Heart left ventricle (tissue), 16 donors: ENCODE results near the gene HMGCS2. TPM values are rescaled to one million over a fixed set of nuclear protein-coding genes. Genes with fewer than 3 reads are reported as not detected.
A peak's percentile ranks its signal among the peaks of the same experiment; 100 is the strongest.

Experiments used
- ATAC-seq, 4 donors: fragments of 200-7000 bp; cut with Tn5 transposase; one replicate each; pipeline ENCODE4 v1.9.1; 2020 to 2022; ENCODE audit warnings: moderate library complexity in 4 of 4, mild to moderate bottlenecking in 3 of 4, moderate number of reproducible peaks in 1 of 4
- DNase-seq, 5 donors: peaks; one replicate each; pipeline ENCODE4 v3.0.0-alpha.2; 2020
- H3K27ac ChIP-seq, 12 donors: fragments of 200-600 bp; sonication (generic) in 4 of 12; one replicate each; pipeline versions ENCODE4 v1.5.0 to v1.8.0; 2016 to 2022; ENCODE audit warnings: mild to moderate bottlenecking in 2 of 12
- H3K27me3 ChIP-seq, 9 donors: fragments of 200-600 bp; sonication (generic) in 2 of 9; one replicate each; pipeline versions ENCODE4 v1.5.1 to v1.8.0; 2016 to 2022; ENCODE audit warnings: mild to moderate bottlenecking in 3 of 9
- H3K36me3 ChIP-seq, 9 donors: fragments of 200-600 bp; sonication (generic) in 2 of 9; one replicate each; pipeline versions ENCODE4 v1.5.0 to v1.8.0; 2018 to 2022; ENCODE audit warnings: mild to moderate bottlenecking in 2 of 9
- H3K4me1 ChIP-seq, 12 donors: fragments of 200-600 bp; sonication (generic) in 4 of 12; one replicate each; pipeline versions ENCODE4 v1.5.0 to v1.8.0; 2016 to 2022; ENCODE audit warnings: mild to moderate bottlenecking in 3 of 12
- H3K4me3 ChIP-seq, 12 donors: fragments of 200-600 bp; sonication (generic) in 4 of 12; one replicate each; pipeline versions ENCODE4 v1.5.0 to v1.8.0; 2017 to 2022; ENCODE audit warnings: mild to moderate bottlenecking in 9 of 12, moderate library complexity in 4 of 12
- H3K9me3 ChIP-seq, 12 donors: fragments of 200-600 bp; sonication (generic) in 4 of 12; one replicate each; pipeline versions ENCODE4 v1.5.0 to v1.8.0; 2016 to 2022; ENCODE audit warnings: mild to moderate bottlenecking in 1 of 12
- CTCF ChIP-seq, 12 donors: fragments of 200-600 bp; sonication (generic) in 4 of 12; IDR thresholded peaks; one replicate each; pipeline versions ENCODE4 v1.5.0 to v1.8.0; 2018 to 2022; ENCODE audit warnings: antibody characterized with exemption in 12 of 12, mild to moderate bottlenecking in 5 of 12
- POLR2A ChIP-seq, 2 donors: fragments of 450-650 bp; IDR thresholded peaks; one replicate each; pipeline ENCODE4 v1.6.1; 2017; ENCODE audit warnings: antibody characterized with exemption in 2 of 2, mild to moderate bottlenecking in 2 of 2, moderate library complexity in 2 of 2
- WGBS, 4 donors: extraction: QIAGEN DNeasy Blood & Tissue Kit in 2 of 4; methylation state at CpG; one replicate each; pipeline versions ENCODE4 v1.1.5 to v1.1.7; 2013 to 2018; 5-methylcytosine and 5-hydroxymethylcytosine counted together
- intact Hi-C, 10 donors: fragments of 100-400 bp; cut with DNase I; formaldehyde crosslinking; loops; one replicate each; pipeline versions ENCODE4 v1.11.1 to v1.14.2; 2022
- polyA plus RNA-seq, 2 donors: library from polyadenylated mRNA; stranded (reverse); fragments of 200-250 nt; gene quantifications; one replicate each; pipeline ENCODE4 v1.2.3, GENCODE V29; 2013
- total RNA-seq, 9 donors: library from RNA; depleted of rRNA in 2 of 9; stranded (reverse); fragments of >200 nt in 2 of 9; fragmentation: NEBNext Ultra II Directional in 3 of 9; extraction: Animal tissue kit (Norgen Biotek cat#: 25700) in 3 of 9; gene quantifications; one replicate each; pipeline versions ENCODE4 v1.1.0 to v1.2.4, GENCODE V29; 2016 to 2023
- donor health status: ischemic (EF 13 %, LVEDD 7.1; RV severe dilation, severe dysfunction).
- donor health status: healthy with polysubstance abuse.
- donor health status: DM: no; HTN: yes; CAD: no.
- donor health status: DM: no; HTN: no; CAD: no.
- donor health status: ischemic (EF 25% LVEDD 6.9; RV normal size, moderate dysfunction).
- donor health status: ischemic (EF 25% LVEDD 5.7; RV mildly dilated, moderate dysfunction).
- donor health status: healthy.
- donor health status: DM: yes; HTN: yes; CAD: no.
- donor health status: ischemic (EF 35%, LVEDD 5.7; RV mildly dilated, moderate dysfunction).
- donor health status: nonischemic (EF 11% LVEDD 7.7; RV severe dilation, severe dysfunction).
- donor health status: DM: yes; HTN: yes; CAD: no.
- donor health status: PGD.
- donor health status: ischemic (EF 29% LVEDD 5.4; RV normal size, mild dysfunction).
- donor health status: nonischemic (EF 23%, LVEDD 6.1; RV moderate dilation, normal function).

The HMGCS2 gene
- total and polyA plus RNA-seq, 11 donors, result 0.42 to 504 (median 15.5) TPM

- intact Hi-C loops, result loop anchor here in 3 of 10 donors (5.0 to 10.0 kb wide), 3 partner anchors 64 to 134 kb away; no protein-coding TSS in a partner anchor
- Histone ChIP-seq H3K9me3 (no peaks in the 10 kb centered on the region), H3K4me3 (no peak overlapping the region), H3K27me3 (no peaks in the 10 kb centered on the region), H3K27ac (no peak overlapping the region), H3K36me3 (no peaks in the 10 kb centered on the region), H3K4me1 (peaks cover 0 to 41% (median 15%) of the 10 kb centered on the region in 12 donors)
- TF ChIP-seq CTCF (IDR thresholded peaks at IDR 0.05) (no peak), POLR2A (IDR thresholded peaks at IDR 0.05) (no peak)
- ATAC-seq (no peak), DNase-seq (no peak)
- WGBS, 4 donors, result 89 to 94% (median 91%) methylated on average over 13 of the region's 13 CpGs
Measured at GRCh38 chr1:119740896-119741780, 27.6 kb downstream of the HMGCS2 start.

GRCh38 chr1:119740261-119740660, 28.4 kb downstream of the HMGCS2 start:
- TF ChIP-seq CTCF (IDR thresholded peaks at IDR 0.05) (no peak), POLR2A (IDR thresholded peaks at IDR 0.05) (no peak)
- no peak overlapping the region for H3K4me3 ChIP-seq
- H3K9me3 ChIP-seq, result no peaks in the 10 kb centered on the region
- ATAC-seq, result no peak
- no peak for DNase-seq
- no peak overlapping the region for H3K27ac ChIP-seq
- no peaks in the 10 kb centered on the region for H3K27me3 ChIP-seq
- peaks cover 0 to 50% (median 18%) of the 10 kb centered on the region in 12 donors for H3K4me1 ChIP-seq
- 94 to 98% (median 96%) methylated on average over 2 of the region's 2 CpGs; no CpG with 5 or more reads in 1 of the 4 donors for WGBS, 4 donors
- intact Hi-C loops, result loop anchor here in 3 of 10 donors (5.0 to 10.0 kb wide), 3 partner anchors 65 to 135 kb away; no protein-coding TSS in a partner anchor
- peaks cover 0 to under 1% (median 0%) of the 10 kb centered on the region in 9 donors for H3K36me3 ChIP-seq

- intact Hi-C loops, result no loop called here
- no peak for ATAC-seq
- no peaks in the 10 kb centered on the region for H3K27me3 ChIP-seq
- no peak overlapping the region for H3K4me3 ChIP-seq
- TF ChIP-seq CTCF (IDR thresholded peaks at IDR 0.05), result no peak
- TF ChIP-seq POLR2A (IDR thresholded peaks at IDR 0.05), result no peak
- DNase-seq, result no peak
- peaks cover 0 to 5% (median 0%) of the 10 kb centered on the region in 9 donors for H3K36me3 ChIP-seq
- H3K9me3 ChIP-seq, result no peaks in the 10 kb centered on the region
- peaks cover 0 to 48% (median 18%) of the 10 kb centered on the region in 12 donors for H3K4me1 ChIP-seq
- WGBS, 4 donors, result 63 to 78% (median 64%) methylated on average over 5 to 6 of the region's 6 CpGs
- no peak overlapping the region for H3K27ac ChIP-seq
Measured at GRCh38 chr1:119739150-119739549, 29.6 kb downstream of the HMGCS2 start.

GRCh38 chr1:119738100-119738720, 30.5 kb downstream of the HMGCS2 start:
- peaks cover 0 to 5% (median 0%) of the 10 kb centered on the region in 9 donors for H3K36me3 ChIP-seq
- H3K4me1 ChIP-seq, result peaks cover 0 to 42% (median 17%) of the 10 kb centered on the region in 12 donors
- H3K27ac ChIP-seq, result peak overlapping the region in 2 of 12 donors; percentile 26 to 34
- DNase-seq (no peak), ATAC-seq (peak in 3 of 4 donors; percentile 11 to 30 (median 12))
- intact Hi-C loops, result no loop called here
- no peak overlapping the region for H3K4me3 ChIP-seq
- H3K9me3 ChIP-seq, result no peaks in the 10 kb centered on the region
- WGBS, 4 donors, result 77 to 85% (median 79%) methylated on average over 6 to 7 of the region's 7 CpGs
- no peak for TF ChIP-seq CTCF (IDR thresholded peaks at IDR 0.05)
- TF ChIP-seq POLR2A (IDR thresholded peaks at IDR 0.05), result no peak
- H3K27me3 ChIP-seq, result no peaks in the 10 kb centered on the region
